Ovary (tissue), 3 donors: Measurements from ENCODE around the gene NEK2.

Experiments used
- CTCF ChIP-seq, 3 donors: fragments of 450-650 bp in 2 of 3; fragments of 200-600 bp in 1 of 3; IDR thresholded peaks; one replicate each; pipeline versions ENCODE4 v1.5.1 to v1.8.0; 2016 to 2022; ENCODE audit warnings: antibody characterized with exemption in 3 of 3, mild to moderate bottlenecking in 1 of 3
- POLR2A ChIP-seq: fragments of 450-650 bp; IDR thresholded peaks from one replicate; pipeline ENCODE4 v1.6.1; 2017; ENCODE audit warnings: antibody characterized with exemption, mild to moderate bottlenecking, moderate library complexity
- donor health status: DM: no; HTN: no; CAD: no.

GRCh38 chr1:211701733-211702132, 26.3 kb upstream of the NEK2 start:
- TF ChIP-seq CTCF (IDR thresholded peaks at IDR 0.05) (no peak), POLR2A (no peak)
